SK-N-DZ (cell line): ENCODE results near the gene SYT1.

Experiments used
- DNase-seq: peaks from one replicate; pipeline ENCODE4 v3.0.0-alpha.2; 2015; ENCODE audit warnings: low spot score

The SYT1 gene

GRCh38 chr12:78891646-78892353 lies 27.2 kb downstream of the SYT1 start:
- peak; percentile 93 for DNase-seq

GRCh38 chr12:78898416-78898815 lies 33.8 kb downstream of the SYT1 start:
- DNase-seq, result no peak

- DNase-seq, result no peak
Observed at GRCh38 chr12:78914859-78915331, 50.3 kb downstream of the SYT1 start.

GRCh38 chr12:78916845-78917480 lies 52.4 kb downstream of the SYT1 start:
- no peak for DNase-seq

GRCh38 chr12:78917513-78917912 lies 52.9 kb downstream of the SYT1 start:
- DNase-seq, result no peak

GRCh38 chr12:78918268-78918667 lies 53.7 kb downstream of the SYT1 start:
- DNase-seq, result peak; percentile 23

- no peak for DNase-seq
Observed at GRCh38 chr12:78928200-78929074, 63.9 kb downstream of the SYT1 start.

GRCh38 chr12:78929075-78929418 lies 64.5 kb downstream of the SYT1 start:
- no peak for DNase-seq

GRCh38 chr12:78931466-78931990 lies 67.0 kb downstream of the SYT1 start:
- DNase-seq, result peak; percentile 68

GRCh38 chr12:78933014-78933413 lies 68.4 kb downstream of the SYT1 start:
- DNase-seq, result no peak

GRCh38 chr12:78938341-78939084 lies 73.9 kb downstream of the SYT1 start:
- DNase-seq, result peak; percentile 94

GRCh38 chr12:78949532-78949931 lies 85.0 kb downstream of the SYT1 start:
- DNase-seq, result no peak

- peak; percentile 97 for DNase-seq
Observed at GRCh38 chr12:78951803-78952551, 87.4 kb downstream of the SYT1 start.

GRCh38 chr12:78952552-78952929 lies 88.0 kb downstream of the SYT1 start:
- no peak for DNase-seq

GRCh38 chr12:78958941-78959340 lies 94.4 kb downstream of the SYT1 start:
- no peak for DNase-seq

GRCh38 chr12:78959556-78959955 lies 95.0 kb downstream of the SYT1 start:
- DNase-seq, result no peak

GRCh38 chr12:78961171-78961570 lies 96.6 kb downstream of the SYT1 start:
- no peak for DNase-seq

GRCh38 chr12:78963439-78964227 lies 99.1 kb downstream of the SYT1 start:
- no peak for DNase-seq

GRCh38 chr12:78964521-78964920 lies 99.9 kb downstream of the SYT1 start:
- DNase-seq, result no peak

- DNase-seq, result no peak
Observed at GRCh38 chr12:78966062-78966461, 101.5 kb downstream of the SYT1 start.
